ENCODE data around the gene SCARB1. TPM values are rescaled to one million over a fixed set of nuclear protein-coding genes. Genes with fewer than 3 reads are reported as not detected.

Gene SCARB1
- total RNA-seq, 1 donor from 2014 or later = 25.1 TPM

DNA sequence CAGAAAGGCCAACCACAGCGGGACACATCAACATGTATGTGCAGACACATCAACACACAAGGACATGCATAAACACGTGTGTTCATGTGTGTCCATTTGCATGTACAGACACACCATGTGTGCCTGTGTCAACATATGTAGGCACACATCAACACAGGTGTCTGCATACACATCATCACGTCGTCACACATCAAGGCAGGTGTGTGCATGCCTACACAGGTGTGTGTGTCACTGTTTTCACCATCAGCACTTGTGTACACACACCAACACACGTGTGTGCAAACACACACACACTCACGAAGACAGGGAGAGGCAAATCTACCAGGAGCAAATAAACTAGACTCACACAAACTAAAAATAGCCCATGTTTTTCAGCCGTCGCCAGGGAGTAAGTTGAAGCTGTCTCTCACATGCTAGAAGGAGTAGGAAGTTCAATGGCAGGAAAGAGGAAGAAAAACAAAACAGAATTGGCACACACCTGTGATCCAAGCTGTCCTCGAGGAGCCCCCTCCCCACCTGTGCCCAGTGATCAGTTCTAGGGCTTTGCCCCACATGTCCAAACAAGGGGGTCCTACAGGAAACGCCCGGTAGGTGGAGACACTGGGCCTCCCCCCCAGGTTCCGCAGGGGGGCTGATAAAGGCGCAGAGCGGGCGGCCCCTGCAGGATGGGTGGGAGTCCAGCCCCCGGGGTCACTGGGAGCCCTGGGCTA is 7.4 kb downstream of the SCARB1 start:
- peaks cover 3% of the 10 kb centered on the region for H3K36me3 Mint-ChIP-seq (ENCODE audit: unreplicated experiment)
- peaks cover 7% of the 10 kb centered on the region for H3K27me3 Mint-ChIP-seq (ENCODE audit: unreplicated experiment)
- TF ChIP-seq, protein P1, sequence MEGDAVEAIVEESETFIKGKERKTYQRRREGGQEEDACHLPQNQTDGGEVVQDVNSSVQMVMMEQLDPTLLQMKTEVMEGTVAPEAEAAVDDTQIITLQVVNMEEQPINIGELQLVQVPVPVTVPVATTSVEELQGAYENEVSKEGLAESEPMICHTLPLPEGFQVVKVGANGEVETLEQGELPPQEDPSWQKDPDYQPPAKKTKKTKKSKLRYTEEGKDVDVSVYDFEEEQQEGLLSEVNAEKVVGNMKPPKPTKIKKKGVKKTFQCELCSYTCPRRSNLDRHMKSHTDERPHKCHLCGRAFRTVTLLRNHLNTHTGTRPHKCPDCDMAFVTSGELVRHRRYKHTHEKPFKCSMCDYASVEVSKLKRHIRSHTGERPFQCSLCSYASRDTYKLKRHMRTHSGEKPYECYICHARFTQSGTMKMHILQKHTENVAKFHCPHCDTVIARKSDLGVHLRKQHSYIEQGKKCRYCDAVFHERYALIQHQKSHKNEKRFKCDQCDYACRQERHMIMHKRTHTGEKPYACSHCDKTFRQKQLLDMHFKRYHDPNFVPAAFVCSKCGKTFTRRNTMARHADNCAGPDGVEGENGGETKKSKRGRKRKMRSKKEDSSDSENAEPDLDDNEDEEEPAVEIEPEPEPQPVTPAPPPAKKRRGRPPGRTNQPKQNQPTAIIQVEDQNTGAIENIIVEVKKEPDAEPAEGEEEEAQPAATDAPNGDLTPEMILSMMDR (IDR thresholded peaks at IDR 0.05; ENCODE audit: partially characterized antibody, unreplicated experiment) = no peak
- no peak for DNase-seq
- no peaks in the 10 kb centered on the region for H3K9me3 Mint-ChIP-seq (ENCODE audit: unreplicated experiment)
- H3K27ac Mint-ChIP-seq (ENCODE audit: unreplicated experiment) = no peak overlapping the region
- H3K4me3 Mint-ChIP-seq (ENCODE audit: unreplicated experiment) = no peak overlapping the region
- peaks cover 11% of the 10 kb centered on the region for H3K4me1 Mint-ChIP-seq (ENCODE audit: low read depth, unreplicated experiment)

GRCh38 chr12:124855275-124855957 is 8.2 kb downstream of the SCARB1 start:
- Mint-ChIP-seq H3K36me3 (ENCODE audit: unreplicated experiment) (peaks cover 3% of the 10 kb centered on the region), H3K4me1 (ENCODE audit: low read depth, unreplicated experiment) (peaks cover 7% of the 10 kb centered on the region), H3K27ac (ENCODE audit: unreplicated experiment) (no peak overlapping the region), H3K27me3 (ENCODE audit: unreplicated experiment) (peaks cover 7% of the 10 kb centered on the region), H3K4me3 (ENCODE audit: unreplicated experiment) (no peak overlapping the region), H3K9me3 (ENCODE audit: unreplicated experiment) (no peaks in the 10 kb centered on the region)
- no peak for DNase-seq
- TF ChIP-seq, protein P1 (IDR thresholded peaks at IDR 0.05; ENCODE audit: partially characterized antibody, unreplicated experiment) = no peak

DNA sequence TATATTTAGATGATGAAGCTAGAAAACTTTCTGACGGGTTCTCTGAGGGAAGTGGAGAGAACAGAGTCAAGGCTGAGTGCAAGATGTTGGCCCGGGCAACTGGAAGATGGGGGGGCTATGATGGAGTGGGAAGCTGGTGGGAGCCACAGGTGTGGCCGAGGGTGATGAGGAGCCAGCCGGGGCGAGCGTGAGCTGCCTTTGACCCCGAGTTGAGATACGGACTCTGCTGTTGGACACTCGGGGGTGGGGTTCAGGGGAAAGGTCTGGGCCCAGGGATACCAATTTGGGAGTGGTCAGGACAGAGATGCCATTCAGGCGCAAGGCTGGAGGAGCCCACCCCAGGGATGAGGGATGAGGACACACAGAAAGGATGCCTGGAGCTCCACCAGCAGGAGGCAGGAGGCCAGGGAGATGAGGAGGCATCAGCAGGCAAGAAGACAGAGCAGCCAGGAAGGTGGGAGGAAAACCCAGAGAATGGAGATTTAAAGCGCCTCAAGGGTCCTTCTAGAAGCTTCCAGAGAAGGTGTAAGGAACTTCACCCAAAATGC is 9.0 kb downstream of the SCARB1 start:
- TF ChIP-seq, protein P1 (IDR thresholded peaks at IDR 0.05; ENCODE audit: partially characterized antibody, unreplicated experiment) = no peak
- DNase-seq = no peak
- H3K36me3 Mint-ChIP-seq (ENCODE audit: unreplicated experiment) = peaks cover 3% of the 10 kb centered on the region
- peaks cover 4% of the 10 kb centered on the region for H3K4me1 Mint-ChIP-seq (ENCODE audit: low read depth, unreplicated experiment)
- no peaks in the 10 kb centered on the region for H3K9me3 Mint-ChIP-seq (ENCODE audit: unreplicated experiment)
- peaks cover 7% of the 10 kb centered on the region for H3K27me3 Mint-ChIP-seq (ENCODE audit: unreplicated experiment)
- H3K27ac Mint-ChIP-seq (ENCODE audit: unreplicated experiment) = no peak overlapping the region
- no peak overlapping the region for H3K4me3 Mint-ChIP-seq (ENCODE audit: unreplicated experiment)

GRCh38 chr12:124853781-124854636 is 9.7 kb downstream of the SCARB1 start:
- Mint-ChIP-seq H3K4me1 (ENCODE audit: low read depth, unreplicated experiment) (peaks cover 4% of the 10 kb centered on the region), H3K9me3 (ENCODE audit: unreplicated experiment) (no peaks in the 10 kb centered on the region), H3K4me3 (ENCODE audit: unreplicated experiment) (no peak overlapping the region), H3K27me3 (ENCODE audit: unreplicated experiment) (peaks cover 7% of the 10 kb centered on the region), H3K27ac (ENCODE audit: unreplicated experiment) (no peak overlapping the region), H3K36me3 (ENCODE audit: unreplicated experiment) (peaks cover 3% of the 10 kb centered on the region)
- TF ChIP-seq, protein P1 (IDR thresholded peaks at IDR 0.05; ENCODE audit: partially characterized antibody, unreplicated experiment) = no peak
- no peak for DNase-seq
